H9 (cell line): ENCODE data around the gene SNRNP200. TPM values are rescaled to one million over a fixed set of nuclear protein-coding genes. Genes with fewer than 3 reads are reported as not detected.

Experiments
- DNase-seq: peaks from one replicate; pipeline ENCODE4 v3.0.0-alpha.2; 2017
- H2AFZ ChIP-seq: one replicate; pipeline ENCODE4 v1.6.1; 2013; ENCODE audit warnings: mild to moderate bottlenecking, low read length, control low read depth, moderate library complexity
- H2AK5ac ChIP-seq: 2 replicates; pipeline ENCODE4 v1.6.1; 2013; ENCODE audit warnings: low read length, control low read depth, mixed read lengths; ENCODE audit not compliant: insufficient read length
- H2BK120ac ChIP-seq: one replicate; pipeline ENCODE4 v1.6.1; 2013; ENCODE audit warnings: low read depth, mild to moderate bottlenecking, low read length, control low read depth, inconsistent platforms; ENCODE audit not compliant: poor library complexity, severe bottlenecking
- H2BK12ac ChIP-seq: 2 replicates; pipeline ENCODE4 v1.6.1; 2013; ENCODE audit warnings: low read length, control low read depth, mixed read lengths, low read depth; ENCODE audit not compliant: insufficient read length
- H2BK15ac ChIP-seq: 2 replicates; pipeline ENCODE4 v1.6.1; 2013; ENCODE audit warnings: low read depth, low read length, control low read depth
- H2BK20ac ChIP-seq: one replicate; pipeline ENCODE4 v1.6.1; 2013; ENCODE audit warnings: low read depth, mild to moderate bottlenecking, low read length, control low read depth, inconsistent platforms; ENCODE audit not compliant: poor library complexity, severe bottlenecking
- H2BK5ac ChIP-seq: 2 replicates; pipeline ENCODE4 v1.6.1; 2013; ENCODE audit warnings: low read length, control low read depth, mixed read lengths; ENCODE audit not compliant: insufficient read length
- H3K14ac ChIP-seq: 2 replicates; pipeline ENCODE4 v1.6.1; 2013; ENCODE audit warnings: low read length, control low read depth; ENCODE audit not compliant: insufficient read depth
- H3K18ac ChIP-seq: 2 replicates; pipeline ENCODE4 v1.6.1; 2013; ENCODE audit warnings: low read depth, mild to moderate bottlenecking, mixed read lengths, low read length, control low read depth; ENCODE audit not compliant: insufficient read length
- H3K23ac ChIP-seq: 2 replicates; pipeline ENCODE4 v1.6.1; 2013; ENCODE audit warnings: low read length, control low read depth, mixed read lengths, low read depth; ENCODE audit not compliant: insufficient read length
- H3K23me2 ChIP-seq: 2 replicates; pipeline ENCODE4 v1.6.1; 2013; ENCODE audit warnings: low read depth, mild to moderate bottlenecking, mixed read lengths, low read length, control low read depth; ENCODE audit not compliant: insufficient read length, poor library complexity, severe bottlenecking
- H3K27ac ChIP-seq: 2 replicates; pipeline ENCODE4 v1.5.1; 2013; ENCODE audit warnings: low read length, control low read depth, mixed read lengths, low read depth; ENCODE audit not compliant: insufficient read length
- H3K27me3 ChIP-seq: 2 replicates; pipeline ENCODE4 v1.6.1; 2013; ENCODE audit warnings: low read length, control low read depth, inconsistent platforms; ENCODE audit not compliant: insufficient read depth
- H3K4ac ChIP-seq: 2 replicates; pipeline ENCODE4 v1.6.1; 2013; ENCODE audit warnings: low read depth, mild to moderate bottlenecking, control low read depth, inconsistent platforms, low read length, moderate library complexity
- H3K4me1 ChIP-seq: 2 replicates; pipeline ENCODE4 v1.6.1; 2013; ENCODE audit warnings: low read length, control low read depth, inconsistent platforms; ENCODE audit not compliant: insufficient read depth
- H3K4me2 ChIP-seq: 2 replicates; pipeline ENCODE4 v1.6.1; 2013; ENCODE audit warnings: low read length, control low read depth, mixed read lengths; ENCODE audit not compliant: insufficient read length, insufficient read depth
- H3K56ac ChIP-seq: 2 replicates; pipeline ENCODE4 v1.6.1; 2013; ENCODE audit warnings: low read depth, mild to moderate bottlenecking, mixed read lengths, low read length, control low read depth; ENCODE audit not compliant: insufficient read length
- H3K79me1 ChIP-seq: 2 replicates; pipeline ENCODE4 v1.6.1; 2013; ENCODE audit warnings: low read depth, mild to moderate bottlenecking, moderate library complexity, low read length, control low read depth, inconsistent platforms; ENCODE audit not compliant: insufficient read depth, poor library complexity, severe bottlenecking
- H3K79me2 ChIP-seq: 2 replicates; pipeline ENCODE4 v1.6.1; 2013; ENCODE audit warnings: low read length, control low read depth, inconsistent platforms; ENCODE audit not compliant: insufficient read depth
- H3K9ac ChIP-seq: 2 replicates; pipeline ENCODE4 v1.6.1; 2013; ENCODE audit warnings: low read length, control low read depth, mixed read lengths; ENCODE audit not compliant: insufficient read length; ENCODE audit errors: extremely low read depth
- H3K9me3 ChIP-seq: one replicate; pipeline ENCODE4 v1.6.1; 2013; ENCODE audit warnings: low read depth, low read length, inconsistent platforms; ENCODE audit not compliant: control insufficient read depth
- H3T11ph ChIP-seq: one replicate; pipeline ENCODE4 v1.6.1; 2013; ENCODE audit warnings: mild to moderate bottlenecking, low read length, control low read depth, inconsistent platforms
- H4K20me1 ChIP-seq: one replicate; pipeline ENCODE4 v1.6.1; 2013; ENCODE audit not compliant: control insufficient read depth, insufficient read length, insufficient read depth
- H4K5ac ChIP-seq: 2 replicates; pipeline ENCODE4 v1.6.1; 2013; ENCODE audit warnings: low read depth, mild to moderate bottlenecking, mixed read lengths, low read length, control low read depth; ENCODE audit not compliant: insufficient read length
- H4K8ac ChIP-seq: replicated peaks from 2 replicates; pipeline ENCODE4 v1.6.1; 2013; ENCODE audit warnings: low read length, control low read depth, mixed read lengths, low read depth; ENCODE audit not compliant: insufficient read length
- H4K91ac ChIP-seq: 2 replicates; pipeline ENCODE4 v1.6.1; 2013; ENCODE audit warnings: low read depth, mild to moderate bottlenecking, moderate library complexity, mixed read lengths, low read length, control low read depth; ENCODE audit not compliant: insufficient read length
- H3K27ac Mint-ChIP-seq, 3 experiments: 2 replicates in 2 of 3; 3 replicates in 1 of 3; pipeline ENCODE4 v1.8.0; 2020 to 2021; ENCODE audit warnings: mixed read lengths in 3 of 3, mild to moderate bottlenecking in 1 of 3, moderate library complexity in 1 of 3
- H3K27me3 Mint-ChIP-seq: 2 replicates; pipeline ENCODE4 v1.8.0; 2021; ENCODE audit warnings: low read depth, mild to moderate bottlenecking, moderate library complexity, mixed read lengths
- H3K36me3 Mint-ChIP-seq, 3 experiments: 2 replicates in 2 of 3; 3 replicates in 1 of 3; pipeline ENCODE4 v1.8.0; 2020 to 2021; ENCODE audit warnings: low read depth in 3 of 3, mixed read lengths in 3 of 3; ENCODE audit not compliant: insufficient read depth in 1 of 3
- H3K4me1 Mint-ChIP-seq, 2 experiments: 2 replicates each; pipeline ENCODE4 v1.8.0; 2020; ENCODE audit warnings: mixed read lengths in 2 of 2
- H3K4me3 Mint-ChIP-seq, 2 experiments: 2 replicates in 1 of 2; 3 replicates in 1 of 2; pipeline ENCODE4 v1.8.0; 2020 to 2021; ENCODE audit warnings: mild to moderate bottlenecking in 2 of 2, mixed read lengths in 2 of 2, moderate library complexity in 1 of 2
- H3K9me3 Mint-ChIP-seq, 2 experiments: 2 replicates in 1 of 2; 3 replicates in 1 of 2; pipeline ENCODE4 v1.8.0; 2020; ENCODE audit warnings: mild to moderate bottlenecking in 2 of 2, mixed read lengths in 2 of 2, moderate library complexity in 1 of 2
- CTCF ChIP-seq: fragments of 200-600 bp; sonication (generic); conservative IDR thresholded peaks from 3 replicates; pipeline ENCODE4 v1.8.0; 2021; ENCODE audit warnings: antibody characterized with exemption, mild to moderate bottlenecking
- WGBS: extraction: QIAGEN DNeasy Blood & Tissue Kit; methylation state at CpG from one replicate; pipeline ENCODE4 v1.1.7; 2013; ENCODE audit warnings: missing lambda C conversion rate, low lambda C conversion rate, mixed read lengths; ENCODE audit not compliant: insufficient read length; ENCODE audit errors: extremely low coverage; 5-methylcytosine and 5-hydroxymethylcytosine counted together
- total RNA-seq: library from RNA; stranded (reverse); gene quantifications from 2 replicates; pipeline ENCODE4 v1.2.1, GENCODE V29; 2021

SNRNP200 gene
- total RNA-seq, 1 experiment from 2014 or later = 215 TPM

GRCh38 chr2:96250188-96250587 lies 55.2 kb downstream of the SNRNP200 start:
- Histone ChIP-seq H4K20me1 (no peaks in the 10 kb centered on the region), H4K8ac (no peak overlapping the region), H3K27ac (no peak overlapping the region), H3K79me2 (no peaks in the 10 kb centered on the region), H3K4me1 (no peaks in the 10 kb centered on the region), H3K4me2 (no peak overlapping the region), H4K5ac (no peak overlapping the region), H3T11ph (no peak overlapping the region), H2AK5ac (no peak overlapping the region), H3K14ac (no peak overlapping the region), H3K79me1 (no peaks in the 10 kb centered on the region), H2BK5ac (no peak overlapping the region), H2BK15ac (no peak overlapping the region), H2AFZ (no peak overlapping the region), H2BK120ac (no peak overlapping the region), H3K9me3 (no peaks in the 10 kb centered on the region), H3K23ac (no peak overlapping the region), H3K27me3 (no peaks in the 10 kb centered on the region), H3K56ac (no peak overlapping the region), H3K4ac (no peak overlapping the region), H3K18ac (no peak overlapping the region), H2BK20ac (no peak overlapping the region), H3K9ac (no peak overlapping the region), H3K23me2 (no peaks in the 10 kb centered on the region), H4K91ac (no peak overlapping the region), H2BK12ac (no peak overlapping the region)
- H3K4me3 Mint-ChIP-seq = no peak overlapping the region
- no peaks in the 10 kb centered on the region; the same call in 1 of the 2 replicates for H3K27me3 Mint-ChIP-seq
- H3K4me1 Mint-ChIP-seq = no peaks in the 10 kb centered on the region; a peak in 1 of 4 replicates
- no peak for DNase-seq
- TF ChIP-seq CTCF = no peak
- WGBS = no CpG with 5 or more reads among the region's 6 CpGs
- H3K27ac Mint-ChIP-seq = no peak overlapping the region; a peak in 3 of 7 replicates
- H3K9me3 Mint-ChIP-seq = no peaks in the 10 kb centered on the region
- H3K36me3 Mint-ChIP-seq = peaks cover 10 to 35% (median 22%) of the 10 kb centered on the region in 3 experiments; a peak in 6 of 7 replicates
